Caki2 (cell line): ENCODE results near the gene PPP1R14C. TPM values are rescaled to one million over a fixed set of nuclear protein-coding genes. Genes with fewer than 3 reads are reported as not detected.
A peak's percentile ranks its signal among the peaks of the same experiment; 100 is the strongest.
"Not testable (repeated sequence)": the region's sequence is repeated elsewhere in the genome, so short reads cannot be mapped to it uniquely, and the experiment has no call there.

Source experiments
- DNase-seq: peaks from one replicate; pipeline ENCODE4 v3.0.0-alpha.2; 2015; ENCODE audit warnings: low read depth
- in situ Hi-C: cut with HindIII; loops from 2 replicates; pipeline ENCODE4 v1.10.0; 2016; ENCODE audit warnings: low sequenced_read_pairs, low pct_unique_long_range_greater_than_20kb, mixed read lengths
- total RNA-seq: library from RNA; depleted of rRNA; stranded (reverse); fragments of >200 nt; shearing (Covaris generic); gene quantifications from 2 replicates; pipeline ENCODE4 v1.2.3, GENCODE V29; 2014; ENCODE audit warnings: low replicate concordance

Gene PPP1R14C
- total RNA-seq, 1 experiment from 2014 or later: 28.8 TPM

GRCh38 chr6:150153905-150154492 lies 11.2 kb downstream of the PPP1R14C start:
- no peak for DNase-seq
- in situ Hi-C loops: no loop called here

- no peak for DNase-seq
- in situ Hi-C loops: no loop called here
Observed at GRCh38 chr6:150156460-150156859, 13.6 kb downstream of the PPP1R14C start.

- in situ Hi-C loops: no loop called here
Observed at GRCh38 chr6:150157081-150157480, 14.2 kb downstream of the PPP1R14C start.

GRCh38 chr6:150159757-150160156 lies 16.9 kb downstream of the PPP1R14C start:
- in situ Hi-C loops: no loop called here
- DNase-seq: no peak

More at GRCh38 chr6:150157081-150157480, 14.2 kb downstream of the PPP1R14C start:
- no peak for DNase-seq

DNA sequence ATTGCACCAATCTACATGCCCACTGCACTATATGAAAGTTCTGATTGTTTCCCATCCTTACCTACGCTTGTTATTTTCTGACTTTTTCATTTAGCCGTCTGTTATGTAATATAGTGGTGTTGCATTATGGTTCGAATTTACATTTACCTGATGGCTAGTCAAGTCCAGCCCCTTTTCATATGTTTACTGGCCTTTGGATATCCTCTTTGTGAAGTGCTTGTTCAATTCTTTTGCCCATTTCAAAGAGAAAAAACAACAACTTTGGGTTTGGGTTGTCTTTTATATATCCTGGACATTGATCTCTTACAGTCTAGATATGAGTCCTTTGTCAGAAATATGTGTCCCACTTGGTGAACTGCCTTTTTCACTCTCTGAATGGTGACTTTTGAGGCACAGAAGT lies 21.1 kb downstream of the PPP1R14C start:
- DNase-seq: no peak
- in situ Hi-C loops: no loop called here

DNA sequence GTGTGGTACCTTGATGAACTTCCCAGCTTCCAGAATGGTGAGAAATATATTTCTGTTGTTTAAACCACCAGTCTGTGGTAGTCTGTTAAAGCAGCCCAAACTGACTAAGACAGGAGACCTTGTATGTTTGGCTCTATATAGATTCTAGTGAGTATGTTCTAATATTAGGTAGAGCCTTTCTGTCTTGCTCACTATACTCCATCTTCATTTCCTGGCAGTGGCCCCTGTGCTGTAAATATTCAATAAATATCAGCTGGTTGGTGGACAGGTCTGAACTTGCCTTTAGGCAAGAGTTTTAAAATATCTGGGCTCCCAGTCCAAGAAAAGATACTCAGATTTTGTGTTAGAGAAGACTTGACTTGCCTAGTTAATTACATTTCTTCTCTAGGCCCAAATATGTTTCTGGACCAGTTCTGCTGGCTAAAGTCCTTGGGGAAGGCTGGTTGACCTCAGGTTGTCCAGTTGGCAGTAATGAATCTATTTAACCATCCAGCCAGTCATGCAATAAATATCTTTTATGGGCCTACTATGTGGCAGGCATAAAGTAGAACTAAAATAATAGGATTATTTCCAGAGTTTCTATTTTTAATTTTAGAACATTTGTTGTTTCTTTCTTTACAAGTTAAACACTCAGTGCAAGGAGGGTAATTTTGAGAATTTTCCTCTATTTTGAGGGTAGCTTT lies 22.3 kb downstream of the PPP1R14C start:
- in situ Hi-C loops: no loop called here
- DNase-seq: no peak

DNA sequence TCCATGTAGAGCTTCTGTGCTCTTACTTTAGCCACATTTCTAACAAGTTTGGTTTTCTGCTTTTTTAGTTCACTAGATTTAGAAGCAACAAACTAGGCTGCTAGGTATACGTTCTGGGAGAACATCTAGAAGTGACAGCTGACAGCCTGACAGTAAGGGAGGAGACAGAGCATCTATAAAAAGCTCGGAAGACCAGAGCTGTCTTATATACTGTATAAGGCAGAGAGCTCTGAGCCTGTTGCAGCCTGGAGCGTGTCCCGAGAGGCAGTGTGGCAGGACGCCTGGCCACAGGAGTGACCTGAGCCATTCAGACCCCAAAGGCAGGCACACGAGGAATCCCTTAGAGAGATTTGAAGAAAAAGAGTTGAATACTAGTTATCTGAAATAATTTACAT lies 24.6 kb downstream of the PPP1R14C start:
- in situ Hi-C loops: no loop called here

DNA sequence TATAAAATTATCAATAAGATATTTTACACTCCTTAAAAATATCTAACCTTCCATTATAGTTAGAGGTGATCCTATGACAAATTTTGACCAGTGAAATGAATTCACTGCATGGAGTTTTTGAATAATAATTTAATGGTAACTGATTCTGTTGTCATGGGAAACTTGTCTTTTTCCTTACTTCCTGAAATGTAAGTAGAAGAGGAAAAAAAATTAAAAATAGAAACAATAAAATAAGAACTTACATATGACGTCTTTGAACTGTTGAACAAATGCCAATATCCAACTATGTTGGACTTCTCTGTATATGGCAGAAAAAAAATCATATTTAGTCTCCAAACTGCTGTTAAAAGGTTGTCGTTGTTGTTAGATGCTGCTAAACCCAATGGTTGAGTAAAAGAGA lies 26.3 kb downstream of the PPP1R14C start:
- in situ Hi-C loops: no loop called here
- no peak for DNase-seq

More for the DNA sequence above, 24.6 kb downstream of the PPP1R14C start:
- DNase-seq: no peak

DNA sequence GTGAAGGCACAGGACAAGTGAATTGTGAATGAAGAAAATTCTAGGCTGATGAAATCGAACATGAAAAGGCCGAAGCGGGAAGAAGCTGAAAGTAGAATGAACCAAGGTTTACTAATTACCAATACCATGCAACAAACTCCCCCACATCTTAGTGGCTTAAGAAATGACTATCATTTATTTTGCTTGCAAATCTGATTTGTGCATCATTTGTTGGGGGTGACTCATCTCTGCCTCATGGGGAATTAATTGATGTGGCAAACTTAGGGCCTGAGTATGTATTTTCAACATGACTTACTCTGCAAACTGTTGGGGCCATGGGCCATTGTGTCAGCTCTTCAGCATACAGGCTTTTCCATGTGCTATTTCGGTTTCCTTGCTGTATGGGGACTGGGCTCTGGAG lies 26.8 kb downstream of the PPP1R14C start:
- in situ Hi-C loops: no loop called here
- no peak for DNase-seq

DNA sequence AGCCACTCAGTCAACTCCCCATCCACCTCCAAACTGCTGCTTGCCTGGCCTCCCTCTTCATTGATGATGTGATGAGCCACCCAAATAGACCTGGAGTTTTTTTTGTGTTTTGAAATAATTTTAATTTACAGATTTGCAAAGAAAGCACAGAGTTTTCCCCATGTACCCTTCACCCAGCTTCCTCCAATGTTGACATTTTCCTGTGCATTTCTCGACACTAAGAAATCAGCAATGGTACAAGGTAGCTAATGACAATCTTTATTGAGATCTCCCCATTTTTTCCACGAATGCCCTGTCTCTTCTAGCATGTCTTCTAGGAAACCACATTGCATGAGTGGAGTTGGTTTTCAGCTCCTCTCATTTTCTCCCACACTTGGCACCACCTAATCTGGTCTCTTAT lies 30.1 kb downstream of the PPP1R14C start:
- in situ Hi-C loops: no loop called here
- DNase-seq: no peak

- in situ Hi-C loops: no loop called here
Observed at GRCh38 chr6:150175586-150176151, 32.8 kb downstream of the PPP1R14C start.

GRCh38 chr6:150176152-150176551 lies 33.3 kb downstream of the PPP1R14C start:
- DNase-seq: no peak
- in situ Hi-C loops: no loop called here

More at GRCh38 chr6:150175586-150176151, 32.8 kb downstream of the PPP1R14C start:
- no peak for DNase-seq

DNA sequence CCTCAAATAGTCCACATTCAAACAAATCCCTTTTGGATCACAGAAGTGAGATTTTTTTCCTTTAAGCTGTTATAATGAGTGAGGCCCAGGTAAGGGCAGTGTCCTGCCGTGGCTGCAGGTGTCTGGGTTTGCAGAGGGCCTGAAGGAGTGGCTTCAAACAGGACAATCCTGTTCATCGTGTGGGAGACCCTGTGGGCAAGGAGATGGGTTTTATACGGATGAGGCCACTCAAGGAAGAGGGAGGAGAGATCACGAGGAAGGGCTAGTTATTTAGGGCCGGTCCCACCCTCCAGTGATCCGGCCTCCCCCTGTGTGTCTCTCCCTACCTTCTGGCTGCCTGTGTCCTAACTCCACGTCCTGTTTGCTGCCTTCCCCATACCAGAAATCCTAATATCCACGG lies 33.8 kb downstream of the PPP1R14C start:
- in situ Hi-C loops: no loop called here
- no peak for DNase-seq

DNA sequence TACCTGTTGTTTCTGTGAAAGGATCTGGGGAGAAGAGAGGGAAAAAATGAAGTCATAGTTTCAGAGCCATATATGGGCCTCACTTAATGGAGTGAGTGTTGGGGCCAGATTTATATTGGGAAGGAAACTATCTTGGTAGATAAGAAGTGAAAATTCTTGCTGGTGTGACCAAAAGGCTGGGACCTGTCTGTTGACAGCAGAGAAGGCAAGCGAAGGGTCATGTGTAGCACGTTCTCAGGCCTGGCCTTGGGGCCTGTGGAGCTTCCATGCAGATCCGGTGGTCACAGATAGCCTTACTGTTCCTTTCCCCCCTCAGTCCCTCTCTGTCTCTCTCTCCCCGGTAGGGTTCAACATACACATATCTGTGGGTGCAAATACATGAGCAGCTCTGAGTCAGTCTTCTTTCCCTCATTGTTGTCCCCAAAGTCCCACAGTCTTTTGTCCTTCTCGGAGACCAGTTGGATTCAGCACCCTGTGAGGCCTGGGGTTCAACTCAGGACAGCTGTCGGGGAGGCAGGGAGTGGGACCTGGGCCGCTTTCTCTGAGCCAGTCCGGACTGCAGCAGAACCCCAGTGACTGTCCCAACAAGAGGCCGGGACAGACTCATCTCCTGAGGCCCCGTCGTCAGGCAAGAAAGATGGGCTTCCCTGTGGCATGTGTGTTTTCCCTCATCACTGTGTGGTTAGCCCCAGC lies 34.6 kb downstream of the PPP1R14C start:
- in situ Hi-C loops: no loop called here
- DNase-seq: no peak

DNA sequence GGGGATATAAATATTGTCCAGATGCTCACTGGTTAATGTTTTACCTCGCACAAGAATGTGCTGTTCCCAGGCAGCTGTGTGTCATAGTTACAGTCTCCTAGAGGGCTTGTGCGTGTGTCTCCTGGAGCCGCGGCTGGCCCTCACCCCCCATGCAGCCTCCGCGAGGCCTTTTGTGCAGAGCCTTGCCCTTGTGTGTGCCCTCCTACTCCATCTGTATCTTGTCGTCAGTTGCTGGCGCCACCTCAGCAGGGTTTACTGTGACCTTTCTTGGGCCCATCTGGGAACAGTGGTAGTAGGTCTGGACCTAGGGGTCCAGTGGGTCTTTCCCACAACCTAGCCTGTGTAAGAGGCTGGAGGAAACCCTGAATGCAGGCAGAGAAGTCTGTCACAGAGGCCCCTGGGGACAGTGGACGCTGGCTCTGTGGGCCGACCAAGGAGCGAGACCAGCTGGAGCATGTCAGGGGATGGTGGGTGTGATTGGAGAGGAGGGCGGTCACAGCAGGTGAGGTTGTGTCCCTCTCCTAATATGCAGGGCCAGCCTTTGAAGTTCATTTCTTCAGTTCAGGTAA lies 35.2 kb downstream of the PPP1R14C start:
- in situ Hi-C loops: no loop called here

DNA sequence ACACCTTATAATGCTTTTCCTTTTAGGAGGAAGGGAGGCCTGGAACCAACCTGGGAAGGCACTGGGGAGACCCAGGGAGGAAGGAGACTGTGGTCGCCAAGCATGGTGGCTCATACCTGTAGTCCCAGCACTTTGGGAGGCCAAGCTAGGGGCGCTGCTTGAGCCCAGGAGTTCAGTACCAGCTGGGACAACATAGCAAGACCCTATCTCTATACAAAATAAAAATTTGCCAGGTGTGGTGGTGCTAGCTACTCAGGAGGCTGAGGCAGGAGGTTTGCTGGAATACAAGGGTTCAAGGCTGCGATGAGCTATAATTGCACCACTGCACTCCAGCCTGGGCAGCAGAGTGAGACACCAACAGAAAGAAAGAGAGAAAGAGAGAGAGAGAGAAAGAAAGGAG lies 36.2 kb downstream of the PPP1R14C start:
- DNase-seq: no peak
- in situ Hi-C loops: no loop called here

More for the DNA sequence above, 35.2 kb downstream of the PPP1R14C start:
- peak; percentile 81 for DNase-seq

- DNase-seq, in situ Hi-C loops: not testable (repeated sequence)
Observed at GRCh38 chr6:150179907-150180424, 37.1 kb downstream of the PPP1R14C start.

DNA sequence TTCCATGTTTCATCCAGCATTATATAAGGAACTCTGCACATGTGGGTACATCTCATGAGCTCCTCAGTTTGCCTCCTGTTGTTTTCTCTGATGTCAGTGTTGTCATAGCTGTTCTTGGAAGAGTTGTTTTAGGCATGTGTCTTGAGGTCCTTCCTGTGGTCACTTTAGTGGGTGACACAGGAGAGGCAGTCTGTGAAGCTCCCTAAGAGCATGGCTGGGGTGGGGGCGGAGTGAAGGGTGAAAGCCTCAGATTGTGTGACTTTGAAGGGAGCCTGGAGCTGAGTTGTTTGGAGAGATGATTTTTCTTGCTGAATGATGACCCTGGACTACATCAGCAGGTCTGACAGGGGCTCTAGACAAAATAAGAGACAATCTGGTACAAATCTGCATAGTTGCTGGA lies 37.7 kb downstream of the PPP1R14C start:
- DNase-seq: no peak
- in situ Hi-C loops: no loop called here
